ENCODE data around the gene MAMLD1. TPM values are rescaled to one million over a fixed set of nuclear protein-coding genes. Genes with fewer than 3 reads are reported as not detected.

The MAMLD1 gene
- total RNA-seq, 1 experiment from 2014 or later: 0.48 TPM

DNA sequence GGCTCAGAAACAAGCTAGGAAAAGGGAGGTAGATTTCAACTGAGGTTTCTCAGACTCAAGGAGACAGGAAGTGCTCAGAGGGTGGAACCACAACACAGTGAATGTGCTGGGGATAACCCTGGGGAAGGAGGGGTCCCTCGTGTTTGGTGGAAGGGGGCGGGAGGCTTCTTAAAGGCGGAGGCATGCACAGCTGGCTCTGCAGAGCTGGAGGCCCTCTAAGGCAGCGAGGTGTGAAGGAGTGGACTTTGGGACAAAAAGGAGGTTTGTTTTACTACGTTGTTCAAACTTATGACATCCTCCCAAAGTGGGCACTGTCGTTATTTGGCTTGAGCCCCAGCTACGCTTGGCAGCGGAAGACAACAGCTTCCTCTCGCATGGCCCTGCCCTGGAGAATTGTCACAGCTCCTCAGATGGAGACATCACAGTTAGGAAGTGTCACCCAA is 183.6 kb downstream of the MAMLD1 start:
- H3K56ac ChIP-seq (ENCODE audit: insufficient read length, low read depth, low read length): no peak overlapping the region
- H3K18ac ChIP-seq (ENCODE audit: insufficient read length, low read depth, low read length): no peak overlapping the region
- H3K9ac ChIP-seq (ENCODE audit: extremely low read depth, insufficient read length, low read length): no peak overlapping the region
- H4K8ac ChIP-seq (replicated peaks; ENCODE audit: insufficient read length, low read depth, low read length): no peak overlapping the region
- H2BK5ac ChIP-seq (ENCODE audit: insufficient read length, low read length): no peak overlapping the region
- H3K4me3 Mint-ChIP-seq: 0 out of 5 replicates have a peak overlapping the region, but pooled peaks of 1 of the 2 experiments have one; percentile 15
- H2BK12ac ChIP-seq (ENCODE audit: insufficient read length, low read depth, low read length): no peak overlapping the region
- no peaks in the 10 kb centered on the region for H3K9me3 ChIP-seq (ENCODE audit: control insufficient read depth, low read depth, low read length)
- no peak for DNase-seq
- H2AFZ ChIP-seq (ENCODE audit: low read length): no peak overlapping the region
- 0 out of 2 replicates have a peak, but pooled peaks cover 2% of the 10 kb centered on the region for H3K4me1 ChIP-seq (ENCODE audit: insufficient read depth, low read length)
- no peak overlapping the region for H2BK120ac ChIP-seq (ENCODE audit: low read depth, low read length, poor library complexity, severe bottlenecking)
- H3K27ac Mint-ChIP-seq: no peak overlapping the region
- no CpG with 5 or more reads among the region's 9 CpGs for WGBS (ENCODE audit: extremely low coverage, insufficient read length, low lambda C conversion rate)
- TF ChIP-seq, protein P1, sequence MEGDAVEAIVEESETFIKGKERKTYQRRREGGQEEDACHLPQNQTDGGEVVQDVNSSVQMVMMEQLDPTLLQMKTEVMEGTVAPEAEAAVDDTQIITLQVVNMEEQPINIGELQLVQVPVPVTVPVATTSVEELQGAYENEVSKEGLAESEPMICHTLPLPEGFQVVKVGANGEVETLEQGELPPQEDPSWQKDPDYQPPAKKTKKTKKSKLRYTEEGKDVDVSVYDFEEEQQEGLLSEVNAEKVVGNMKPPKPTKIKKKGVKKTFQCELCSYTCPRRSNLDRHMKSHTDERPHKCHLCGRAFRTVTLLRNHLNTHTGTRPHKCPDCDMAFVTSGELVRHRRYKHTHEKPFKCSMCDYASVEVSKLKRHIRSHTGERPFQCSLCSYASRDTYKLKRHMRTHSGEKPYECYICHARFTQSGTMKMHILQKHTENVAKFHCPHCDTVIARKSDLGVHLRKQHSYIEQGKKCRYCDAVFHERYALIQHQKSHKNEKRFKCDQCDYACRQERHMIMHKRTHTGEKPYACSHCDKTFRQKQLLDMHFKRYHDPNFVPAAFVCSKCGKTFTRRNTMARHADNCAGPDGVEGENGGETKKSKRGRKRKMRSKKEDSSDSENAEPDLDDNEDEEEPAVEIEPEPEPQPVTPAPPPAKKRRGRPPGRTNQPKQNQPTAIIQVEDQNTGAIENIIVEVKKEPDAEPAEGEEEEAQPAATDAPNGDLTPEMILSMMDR (conservative IDR thresholded peaks at IDR 0.05): no peak
- no peaks in the 10 kb centered on the region for H3K79me1 ChIP-seq (ENCODE audit: insufficient read depth, low read depth, low read length, poor library complexity, severe bottlenecking)
- no peak overlapping the region for H2BK20ac ChIP-seq (ENCODE audit: low read depth, low read length, poor library complexity, severe bottlenecking)
- H4K5ac ChIP-seq (ENCODE audit: insufficient read length, low read depth, low read length): no peak overlapping the region
- no peak overlapping the region for H3K4me2 ChIP-seq (ENCODE audit: insufficient read depth, insufficient read length, low read length)
- H3K4me1 Mint-ChIP-seq: peaks cover 2 to 12% of the 10 kb centered on the region in 2 experiments; a peak in 3 of 4 replicates
- peaks cover 3% of the 10 kb centered on the region; the same call in 1 of the 2 replicates for H3K27me3 ChIP-seq (ENCODE audit: insufficient read depth, low read length)
- peaks cover 68% of the 10 kb centered on the region for H3K27me3 Mint-ChIP-seq (ENCODE audit: low read depth)
- no peak overlapping the region for H2BK15ac ChIP-seq (ENCODE audit: low read depth, low read length)
- peaks cover 71 to 83% of the 10 kb centered on the region in 2 experiments for H3K9me3 Mint-ChIP-seq
- H4K20me1 ChIP-seq (ENCODE audit: control insufficient read depth, insufficient read depth, insufficient read length): no peaks in the 10 kb centered on the region
- H3K79me2 ChIP-seq (ENCODE audit: insufficient read depth, low read length): no peaks in the 10 kb centered on the region
- no peak overlapping the region for H3K4ac ChIP-seq (ENCODE audit: low read depth, low read length)
- H3K23ac ChIP-seq (ENCODE audit: insufficient read length, low read depth, low read length): no peak overlapping the region
- H3T11ph ChIP-seq (ENCODE audit: low read length): no peak overlapping the region
- no peak overlapping the region for H3K14ac ChIP-seq (ENCODE audit: insufficient read depth, low read length)
- peaks cover 0 to 4% (median 0%) of the 10 kb centered on the region in 3 experiments; a peak in 1 of 7 replicates for H3K36me3 Mint-ChIP-seq (ENCODE audit: insufficient read depth in 1 of 3, low read depth in 3 of 3)
- no peak overlapping the region for H3K27ac ChIP-seq (ENCODE audit: insufficient read length, low read depth, low read length)
- no peak overlapping the region for H2AK5ac ChIP-seq (ENCODE audit: insufficient read length, low read length)
- H3K23me2 ChIP-seq (ENCODE audit: insufficient read length, low read depth, low read length, poor library complexity, severe bottlenecking): no peaks in the 10 kb centered on the region
- H4K91ac ChIP-seq (ENCODE audit: insufficient read length, low read depth, low read length): no peak overlapping the region
